Activated T-helper 9 cell treated with anti-CD3 and anti-CD28 coated beads, Interleukin-2, amount 50 U/mL, for 16 hours (primary cell): ENCODE data around the gene CDCP1.

Experiments used
- DNase-seq: peaks from one replicate; pipeline ENCODE4 v3.0.0-alpha.2; 2020; ENCODE audit warnings: low read depth

CDCP1 gene

DNA sequence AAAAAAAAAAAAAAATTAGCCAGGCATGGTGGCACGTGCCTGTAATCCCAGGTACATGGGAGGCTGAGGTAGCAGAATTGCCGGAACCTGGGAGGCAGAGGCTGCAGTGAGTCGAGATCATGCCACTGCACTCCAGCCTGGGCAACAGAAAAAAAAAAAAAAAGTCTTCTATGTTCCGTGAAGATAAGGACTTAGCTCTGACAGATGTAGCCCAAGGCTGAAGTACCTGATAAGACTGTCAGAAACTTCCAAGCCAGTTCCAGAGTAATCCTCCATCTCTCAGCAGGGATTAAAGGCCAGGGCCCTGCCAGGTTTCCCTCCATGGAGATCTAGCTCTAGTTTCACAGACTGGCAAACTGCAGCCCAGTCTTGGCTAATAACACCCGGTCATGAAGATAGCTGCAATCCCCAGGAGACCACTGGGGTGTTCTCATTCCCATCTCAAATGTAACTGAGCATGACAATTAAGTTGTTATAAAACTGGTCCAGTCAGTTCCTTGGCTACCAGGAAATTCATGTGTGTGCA, 8.5 kb downstream of the CDCP1 start:
- no peak for DNase-seq

DNA sequence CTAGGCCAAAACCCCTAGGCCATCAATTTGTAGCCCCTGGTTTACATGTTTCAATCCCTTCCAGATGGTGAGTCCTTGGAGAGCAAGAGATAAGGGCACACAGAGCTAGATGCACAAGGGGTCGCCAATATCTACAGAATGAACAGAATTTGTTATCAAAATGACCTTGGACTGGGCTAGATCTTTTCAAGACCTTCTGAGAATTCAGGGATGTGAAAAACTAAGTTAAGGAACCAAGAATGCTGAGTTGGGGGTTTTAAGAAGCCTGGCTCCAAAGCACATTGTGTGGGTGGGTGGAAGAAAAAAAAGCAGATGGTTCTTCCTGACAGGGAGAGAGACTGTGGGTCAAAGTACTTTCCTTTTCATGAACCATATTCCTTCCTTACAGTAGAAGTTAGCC, 10.2 kb downstream of the CDCP1 start:
- DNase-seq = no peak

DNA sequence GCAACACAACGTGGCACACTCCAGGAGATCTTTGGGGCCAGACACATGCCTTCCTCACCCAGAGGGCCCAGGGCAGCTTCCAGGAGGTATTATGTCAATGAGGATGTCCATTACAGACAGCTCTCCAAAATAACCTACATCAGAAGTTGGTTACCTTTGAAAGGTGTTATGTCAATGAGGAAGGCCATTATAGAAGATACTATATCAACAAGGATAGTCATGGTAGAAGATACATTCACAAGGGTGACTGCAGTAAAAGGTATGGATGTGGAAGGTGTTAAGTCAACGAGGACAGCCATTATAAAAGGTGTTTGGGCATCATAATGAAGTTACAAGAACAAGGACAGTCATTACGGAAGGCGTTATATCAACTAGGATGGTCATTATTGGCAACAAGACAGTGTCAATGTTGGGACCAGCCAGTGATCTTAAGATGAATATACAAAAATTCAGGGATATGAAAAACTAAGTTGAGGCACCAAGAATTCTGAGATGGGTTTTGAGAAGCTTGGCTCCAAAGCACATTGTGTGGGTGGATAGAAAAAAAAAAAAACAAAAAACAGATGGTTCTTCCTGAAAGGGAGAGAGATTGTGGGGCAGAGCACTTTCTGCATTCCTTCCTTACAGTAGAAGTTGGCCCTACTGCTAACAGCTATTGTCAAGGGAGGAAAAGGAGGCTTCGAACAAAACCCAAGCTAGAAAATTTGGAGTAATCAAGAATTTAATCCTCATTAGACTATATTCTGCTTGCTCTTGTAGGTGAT, 11.2 kb downstream of the CDCP1 start:
- no peak for DNase-seq

DNA sequence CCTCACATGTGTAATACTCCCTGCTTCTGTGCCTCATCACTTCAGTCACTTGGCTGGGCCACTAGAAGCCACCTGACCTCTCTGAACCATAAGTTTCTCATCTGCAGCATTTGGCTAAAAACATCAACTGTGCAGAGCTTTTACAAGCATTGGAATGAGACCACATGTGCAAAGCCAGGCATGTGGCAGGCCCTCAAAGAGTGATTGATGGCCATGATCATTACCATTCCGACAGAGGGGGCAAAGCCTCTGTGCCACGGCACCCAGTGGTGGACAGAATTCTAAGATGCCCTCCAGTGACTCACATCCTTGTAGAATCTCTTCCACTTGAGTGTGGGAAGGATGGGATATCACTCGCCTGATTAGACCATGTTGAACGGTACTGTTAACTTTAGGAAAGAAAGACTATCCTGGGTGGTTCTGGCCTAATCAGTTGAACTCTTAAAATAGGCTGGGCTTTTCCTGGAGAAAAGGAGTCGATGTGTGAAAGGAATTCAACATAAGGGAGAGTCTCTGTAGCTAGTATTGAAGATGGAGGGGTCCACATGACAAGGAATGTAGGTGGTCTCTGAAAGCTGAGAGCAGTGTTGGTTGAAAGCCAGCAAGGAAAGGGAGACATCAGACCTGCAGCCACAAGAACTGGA, 13.5 kb downstream of the CDCP1 start:
- DNase-seq = no peak

DNA sequence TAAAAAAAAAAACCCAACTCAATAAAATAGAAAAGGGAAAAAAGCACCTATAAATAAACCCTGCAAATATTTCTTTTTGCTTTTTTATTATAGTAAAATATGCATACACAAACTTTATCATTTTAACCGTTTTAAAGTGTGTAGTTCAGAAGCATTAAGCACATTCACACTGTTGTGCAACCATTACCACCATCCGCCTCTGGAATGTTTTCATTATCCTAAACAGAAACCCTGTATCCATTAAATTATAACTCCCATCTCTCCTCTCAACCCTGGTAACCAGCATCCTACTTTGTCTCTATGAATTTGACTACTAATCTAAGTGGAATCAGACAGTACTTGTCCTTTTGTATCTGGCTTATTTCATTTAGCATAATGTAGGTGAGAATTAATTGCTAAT, 15.0 kb downstream of the CDCP1 start:
- DNase-seq = no peak

DNA sequence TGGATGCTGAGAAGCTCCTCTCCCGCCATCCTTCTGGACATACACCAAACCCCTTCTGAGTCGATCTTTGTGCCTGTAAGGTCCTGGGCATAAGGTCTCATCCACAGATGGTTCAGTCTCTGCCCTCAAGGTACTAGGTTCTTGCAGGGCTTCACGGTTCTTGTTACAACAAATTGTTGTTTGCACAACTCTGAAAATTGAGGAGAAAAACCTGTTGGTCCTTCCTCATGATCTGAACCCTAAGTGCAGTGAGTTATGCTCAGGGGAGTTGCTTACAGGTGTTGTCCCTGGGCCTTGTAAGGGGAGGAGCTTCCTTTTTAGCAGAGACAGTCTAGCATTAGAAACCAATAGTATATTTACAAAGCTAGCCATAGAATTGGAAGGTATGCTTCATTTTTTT, 15.7 kb downstream of the CDCP1 start:
- DNase-seq = no peak

DNA sequence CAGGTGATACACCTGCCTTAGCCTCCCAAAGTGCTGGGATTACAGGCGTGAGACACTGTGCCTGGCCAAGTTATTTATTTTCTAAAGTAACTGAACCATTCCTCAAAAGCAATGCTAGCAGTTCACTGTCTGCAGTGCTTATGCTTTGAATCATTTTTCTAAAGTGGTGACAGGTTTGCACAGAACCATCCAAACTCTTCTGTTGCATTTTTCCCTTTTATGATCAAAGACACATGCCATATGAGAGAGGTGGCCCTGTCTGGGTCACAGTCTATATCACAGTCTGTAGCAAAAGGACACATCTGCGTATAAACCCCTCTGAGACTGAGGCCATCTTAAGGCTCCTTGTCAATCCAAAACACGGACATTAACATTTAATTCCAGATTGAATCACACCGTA, 17.2 kb downstream of the CDCP1 start:
- DNase-seq = no peak

DNA sequence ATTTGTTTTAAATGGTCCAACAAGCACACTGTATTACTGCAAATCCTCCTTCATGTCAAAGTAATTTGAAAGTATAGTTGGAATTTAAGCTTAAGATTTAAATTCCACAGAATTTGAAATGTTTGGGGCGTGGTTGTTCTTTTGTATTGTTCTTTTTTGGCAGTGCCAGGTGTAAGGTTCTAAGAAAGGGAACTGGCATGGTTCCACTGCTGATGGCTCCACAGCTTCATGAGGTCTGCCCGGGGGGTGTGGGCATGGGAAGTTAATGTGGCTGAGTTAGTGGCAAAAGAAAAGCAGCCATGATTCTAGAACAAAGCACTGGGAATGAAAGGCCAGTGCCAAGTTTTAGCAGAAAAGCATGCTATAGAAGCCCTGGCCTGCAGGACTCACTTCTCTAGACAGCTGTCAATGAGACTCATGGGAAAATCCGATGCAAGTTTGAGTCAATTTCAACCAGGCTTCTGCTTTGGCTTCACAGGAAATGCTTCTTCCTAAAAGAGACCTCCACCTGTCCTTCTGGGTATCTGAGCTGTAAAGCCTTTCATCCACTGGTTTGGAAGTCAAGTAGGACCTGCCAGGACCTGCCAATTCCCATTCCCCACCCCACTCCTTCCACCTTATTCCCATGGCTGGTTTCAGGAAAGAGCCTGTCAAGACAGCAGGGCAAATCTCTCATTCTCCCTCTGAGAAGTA, 18.9 kb downstream of the CDCP1 start:
- no peak for DNase-seq

DNA sequence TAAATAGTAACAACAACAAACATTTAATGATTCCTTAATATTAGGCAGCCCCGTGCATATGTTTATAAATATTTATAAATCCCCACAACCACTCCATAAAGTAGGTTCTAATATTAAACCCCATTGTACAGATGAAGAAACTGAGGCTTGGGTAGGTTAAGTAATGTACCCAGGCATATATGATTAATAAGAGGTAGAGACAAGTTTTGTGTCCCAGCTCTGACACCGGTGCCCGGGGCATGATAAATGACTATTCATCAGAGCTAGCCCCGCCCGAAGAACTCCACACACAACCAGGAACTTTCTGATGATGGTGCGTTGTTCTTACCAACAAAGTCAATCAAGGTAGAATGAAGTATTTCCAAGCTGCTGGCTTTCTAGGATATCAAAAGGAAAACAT, 19.4 kb downstream of the CDCP1 start:
- DNase-seq = no peak

DNA sequence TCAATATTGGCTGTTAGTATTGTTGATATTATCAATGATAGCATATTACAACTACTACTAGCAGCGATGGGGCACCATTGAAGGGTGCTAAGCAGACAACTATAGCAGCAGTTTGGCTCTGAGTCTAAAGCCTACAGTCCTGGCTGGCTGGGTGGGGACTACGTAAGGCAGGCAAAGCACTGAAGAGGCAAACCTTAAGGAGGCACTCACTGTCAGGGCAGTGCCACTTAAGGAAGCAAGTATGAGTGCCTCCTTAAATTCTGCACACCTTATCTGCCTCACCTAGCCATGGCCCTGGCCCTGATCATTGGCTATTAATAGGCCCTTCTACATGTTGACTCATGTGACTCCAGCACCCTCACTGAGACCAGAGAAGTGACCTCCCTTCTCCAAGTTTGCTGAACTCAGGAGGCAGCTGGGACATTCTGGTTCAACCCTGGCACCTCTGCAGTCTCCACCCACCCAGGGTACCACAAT, 20.6 kb downstream of the CDCP1 start:
- DNase-seq = no peak

DNA sequence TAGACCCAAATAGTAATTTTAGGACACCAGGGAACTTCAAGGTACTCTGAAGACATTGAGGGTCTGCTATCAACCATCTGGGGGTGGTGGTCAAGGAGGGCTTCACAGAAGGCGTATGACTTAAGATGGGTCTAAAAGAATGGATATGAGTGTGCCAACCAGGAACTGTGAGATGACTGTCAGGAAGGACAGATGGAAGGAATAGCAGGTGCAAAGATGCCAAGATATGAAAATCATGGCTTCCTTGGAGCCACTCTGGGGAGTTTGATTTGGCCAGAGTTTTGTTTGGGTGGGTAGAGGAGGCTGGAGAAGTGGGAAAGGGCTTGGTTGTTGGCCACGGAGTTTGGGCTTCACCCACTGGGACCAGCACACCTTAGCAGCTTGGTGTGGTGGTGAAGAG, 21.2 kb downstream of the CDCP1 start:
- DNase-seq = no peak

DNA sequence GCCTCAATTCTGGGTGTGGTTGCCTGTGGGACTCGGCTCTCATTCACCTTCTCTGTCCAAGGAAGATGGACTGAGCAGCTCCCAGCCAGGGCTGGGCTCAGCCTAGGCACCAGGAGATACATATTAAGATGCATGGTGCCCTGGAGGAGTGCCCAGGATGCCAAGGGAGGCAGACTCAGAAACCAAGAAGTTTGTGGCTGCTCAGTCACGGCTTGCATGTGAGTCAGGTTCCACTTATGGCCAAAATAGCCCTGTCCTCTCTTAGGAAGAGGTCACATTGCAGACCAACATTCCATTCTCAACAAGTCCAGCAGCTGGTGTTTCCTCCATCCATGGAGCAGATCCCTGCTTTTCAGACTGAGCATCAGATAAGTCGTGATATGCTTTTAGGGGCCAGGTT, 21.8 kb downstream of the CDCP1 start:
- no peak for DNase-seq

DNA sequence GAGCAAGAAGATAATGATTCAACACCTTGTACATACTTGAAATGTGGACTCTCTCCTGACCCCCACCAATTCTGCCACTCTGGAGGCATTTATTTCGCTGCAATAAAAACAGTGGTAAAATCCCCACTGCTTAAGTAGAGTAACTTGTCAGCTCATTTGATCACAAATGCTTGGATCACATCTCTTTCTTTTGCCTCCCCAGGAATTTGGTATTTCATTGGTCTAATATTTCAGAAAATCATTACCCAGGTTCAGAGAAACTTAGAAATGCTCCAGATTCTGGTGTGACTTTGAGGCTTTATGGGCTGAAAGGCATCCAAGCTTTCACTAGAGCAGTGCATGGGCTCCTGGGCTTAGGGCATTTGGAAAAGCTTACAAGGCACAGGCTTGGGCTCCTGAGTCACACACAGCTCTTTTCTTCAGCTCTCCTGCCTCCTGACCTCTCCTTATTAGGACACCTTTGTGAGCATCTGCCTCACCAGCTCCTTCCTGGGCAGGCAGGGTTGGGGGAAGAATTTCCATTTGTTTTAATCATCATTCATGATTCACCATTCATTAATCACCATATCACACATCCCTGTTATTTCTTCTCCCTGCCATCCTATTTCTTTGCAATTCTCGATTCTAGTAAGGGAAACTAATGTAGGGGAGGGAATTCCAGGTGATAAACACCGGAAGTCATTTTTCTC, 22.5 kb downstream of the CDCP1 start:
- DNase-seq = no peak

DNA sequence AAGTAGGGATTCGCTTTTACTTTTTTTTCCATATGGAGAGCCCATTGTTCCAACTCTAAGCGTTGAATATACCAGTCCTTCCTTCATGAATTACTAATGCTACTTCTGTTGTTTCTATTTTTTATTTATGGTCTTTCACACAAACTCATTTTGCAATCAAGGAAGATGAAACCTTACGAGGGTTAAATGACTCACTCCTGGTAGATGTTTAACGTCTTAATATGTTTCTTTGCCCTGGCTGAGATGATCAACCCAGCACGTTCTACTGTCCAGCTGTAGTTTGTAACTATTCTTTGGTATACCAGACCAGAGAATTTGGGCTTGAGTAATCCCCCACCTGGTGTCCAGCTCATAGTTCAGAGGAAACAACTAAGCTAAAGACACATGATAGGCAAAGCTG, 23.1 kb downstream of the CDCP1 start:
- no peak for DNase-seq

DNA sequence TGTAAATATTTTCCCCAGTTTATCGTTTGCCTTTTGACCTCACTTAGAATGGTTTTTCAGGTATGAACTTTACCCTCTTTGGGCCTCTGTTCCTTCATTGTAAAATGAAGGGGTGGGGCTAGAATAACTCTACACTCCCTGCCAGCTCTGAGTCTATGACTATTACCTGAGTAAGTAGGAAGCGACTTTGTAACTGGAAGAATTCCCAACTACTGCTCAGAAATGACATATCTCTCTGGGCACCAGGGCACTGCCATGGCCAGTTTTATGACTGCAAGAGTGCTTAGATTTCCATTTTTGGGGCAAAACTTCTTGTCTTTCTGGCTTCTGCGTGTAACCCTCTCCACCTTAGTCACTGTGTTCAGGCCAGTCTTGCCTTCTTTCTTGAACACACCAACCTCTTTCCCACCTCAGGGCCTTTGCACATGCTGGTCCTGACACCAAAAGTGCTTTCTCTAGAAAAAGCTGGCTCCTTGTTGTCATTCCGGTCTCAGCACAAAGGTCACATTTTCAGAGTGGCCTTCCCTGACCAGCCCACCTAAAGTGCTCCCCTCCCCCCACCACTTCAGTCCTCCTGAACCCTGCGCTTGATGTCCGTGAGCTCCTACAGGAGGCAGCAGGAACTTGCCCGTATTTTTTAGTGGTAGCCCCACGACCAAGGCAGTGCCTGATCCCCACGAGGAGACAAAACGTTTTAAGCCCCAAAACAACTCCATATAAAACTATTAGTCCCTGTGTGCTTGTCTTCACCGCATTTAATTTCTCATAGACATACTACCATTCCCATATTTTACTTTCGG, 25.6 kb downstream of the CDCP1 start:
- DNase-seq = no peak

DNA sequence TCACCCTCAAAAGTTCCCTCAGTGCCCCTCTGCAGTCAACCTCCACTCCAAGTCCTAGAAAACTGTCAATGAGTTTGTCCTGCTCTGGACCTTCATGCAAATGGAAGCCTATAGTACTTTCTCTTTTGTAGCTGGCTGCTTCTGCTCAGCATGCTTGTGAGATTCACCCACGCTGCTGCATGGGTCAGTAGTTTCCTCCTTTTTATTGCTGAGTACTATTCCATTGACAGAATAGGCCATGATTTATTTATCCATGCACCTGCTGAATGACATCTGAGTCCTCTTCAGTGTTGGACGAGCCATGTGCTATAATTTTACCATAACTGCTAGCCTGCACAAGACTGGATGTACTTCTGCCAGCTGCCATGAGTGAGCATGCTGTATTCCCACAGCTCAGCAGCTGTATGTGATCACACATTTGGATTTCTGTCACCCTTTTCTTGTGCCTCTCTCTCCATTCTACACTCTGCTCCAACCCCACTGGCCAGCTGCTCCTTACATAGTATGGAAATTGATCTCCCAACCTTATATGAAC, 26.3 kb downstream of the CDCP1 start:
- DNase-seq = no peak

DNA sequence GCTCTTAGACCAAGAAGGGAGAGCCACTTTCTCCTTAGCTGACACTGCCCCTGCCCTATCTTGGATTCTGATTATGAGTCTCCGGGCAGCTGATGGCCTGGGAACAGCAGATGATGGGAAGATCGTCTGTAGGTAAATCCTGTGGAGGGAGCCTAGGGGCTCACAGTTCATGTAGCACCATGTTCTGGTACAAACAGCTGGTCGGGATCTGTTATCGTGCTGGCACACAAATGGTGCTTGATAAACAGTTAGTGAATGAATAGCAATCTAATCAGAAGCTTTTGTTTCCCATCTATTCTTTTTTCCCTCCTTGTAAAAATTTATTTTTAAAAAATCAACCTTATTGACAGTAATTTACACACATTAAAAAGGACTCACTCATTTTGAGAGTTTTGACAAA, 26.8 kb downstream of the CDCP1 start:
- DNase-seq = no peak

DNA sequence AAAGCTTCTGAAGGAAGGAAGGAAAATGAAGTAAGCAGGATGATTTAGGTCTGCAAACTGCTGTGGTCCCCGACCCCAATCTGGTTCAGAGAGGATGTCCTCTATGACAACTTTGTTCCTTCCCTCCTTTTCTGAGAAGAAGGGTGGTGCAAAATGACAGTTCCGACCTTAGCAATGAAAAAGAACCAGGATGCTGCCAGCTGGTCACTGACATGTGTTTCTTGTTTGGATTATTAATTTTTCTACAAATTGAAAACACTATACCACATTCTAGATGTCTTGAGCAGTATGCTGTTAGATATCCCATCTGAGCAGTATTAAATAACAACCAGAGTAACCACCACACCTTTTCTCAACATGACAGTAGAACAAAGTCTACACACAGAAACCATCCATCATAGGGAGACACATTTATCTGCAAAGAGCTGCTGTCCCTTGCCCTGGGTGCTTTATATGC, 27.5 kb downstream of the CDCP1 start:
- DNase-seq = no peak

DNA sequence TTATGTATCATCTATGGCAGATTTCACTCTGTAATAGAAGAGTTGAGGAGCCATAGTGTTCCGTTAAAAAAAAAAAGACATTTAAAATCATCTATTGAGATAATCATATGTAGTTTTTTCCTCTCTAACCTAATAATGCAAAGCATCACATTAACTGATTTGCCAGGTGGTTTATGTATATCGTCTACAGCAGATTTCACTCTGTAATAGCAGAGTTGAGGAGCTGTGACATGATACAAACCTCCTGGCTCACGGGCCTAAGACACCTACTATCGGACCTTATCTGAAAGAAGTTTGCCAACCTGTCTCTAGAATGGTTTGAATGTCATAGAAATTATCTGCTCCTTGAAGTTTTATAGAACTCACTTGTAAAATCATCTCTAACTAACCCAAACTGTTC, 29.8 kb downstream of the CDCP1 start:
- no peak for DNase-seq

DNA sequence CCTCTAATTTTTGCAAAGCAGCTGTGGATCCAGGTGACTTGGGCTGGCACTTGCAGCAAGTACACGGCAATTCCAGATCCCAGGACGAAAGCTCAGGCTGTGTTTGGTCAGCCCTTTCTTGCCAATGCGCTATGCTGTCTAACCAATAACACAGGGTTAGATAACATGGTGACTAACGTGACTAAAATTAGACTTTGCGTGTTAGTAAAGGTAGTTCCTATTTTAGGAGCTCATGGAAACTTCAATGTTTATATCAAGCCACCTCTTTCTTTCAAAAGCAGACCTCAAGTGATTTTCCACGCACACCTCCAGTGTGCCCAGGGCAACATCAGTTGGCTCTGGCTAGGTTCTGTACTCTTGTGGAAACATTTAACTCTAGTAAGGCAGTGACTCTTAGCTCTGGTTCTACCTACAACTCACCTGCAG, 32.5 kb downstream of the CDCP1 start:
- DNase-seq = no peak

DNA sequence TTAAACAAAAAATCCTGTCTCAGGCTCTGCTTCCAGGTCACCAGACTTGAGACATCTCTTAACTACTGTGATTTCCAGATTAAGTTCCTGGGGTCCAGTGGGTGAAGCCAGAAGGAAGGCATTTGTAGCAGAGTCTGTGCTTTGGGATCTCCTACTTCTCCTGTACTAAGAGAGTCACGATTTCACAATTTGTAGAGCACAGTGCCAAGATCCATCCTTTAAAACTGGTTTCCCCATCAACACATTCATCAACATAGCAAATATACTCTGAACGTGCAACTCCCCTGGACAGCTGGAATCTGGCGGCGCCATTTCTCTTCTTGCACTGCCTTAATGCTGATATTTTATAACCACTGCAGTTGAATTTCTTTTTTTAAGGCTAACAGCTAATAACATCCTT, 33.2 kb downstream of the CDCP1 start:
- no peak for DNase-seq
